ENCODE data around the gene MCM7. TPM values are rescaled to one million over a fixed set of nuclear protein-coding genes. Genes with fewer than 3 reads are reported as not detected.

MCM7 gene
- total and polyA plus RNA-seq, 2 of the 13 experiments (the other 11 are each of a cell fraction or from before 2014, with no cell fraction given), result 84.5 to 214 TPM

DNA sequence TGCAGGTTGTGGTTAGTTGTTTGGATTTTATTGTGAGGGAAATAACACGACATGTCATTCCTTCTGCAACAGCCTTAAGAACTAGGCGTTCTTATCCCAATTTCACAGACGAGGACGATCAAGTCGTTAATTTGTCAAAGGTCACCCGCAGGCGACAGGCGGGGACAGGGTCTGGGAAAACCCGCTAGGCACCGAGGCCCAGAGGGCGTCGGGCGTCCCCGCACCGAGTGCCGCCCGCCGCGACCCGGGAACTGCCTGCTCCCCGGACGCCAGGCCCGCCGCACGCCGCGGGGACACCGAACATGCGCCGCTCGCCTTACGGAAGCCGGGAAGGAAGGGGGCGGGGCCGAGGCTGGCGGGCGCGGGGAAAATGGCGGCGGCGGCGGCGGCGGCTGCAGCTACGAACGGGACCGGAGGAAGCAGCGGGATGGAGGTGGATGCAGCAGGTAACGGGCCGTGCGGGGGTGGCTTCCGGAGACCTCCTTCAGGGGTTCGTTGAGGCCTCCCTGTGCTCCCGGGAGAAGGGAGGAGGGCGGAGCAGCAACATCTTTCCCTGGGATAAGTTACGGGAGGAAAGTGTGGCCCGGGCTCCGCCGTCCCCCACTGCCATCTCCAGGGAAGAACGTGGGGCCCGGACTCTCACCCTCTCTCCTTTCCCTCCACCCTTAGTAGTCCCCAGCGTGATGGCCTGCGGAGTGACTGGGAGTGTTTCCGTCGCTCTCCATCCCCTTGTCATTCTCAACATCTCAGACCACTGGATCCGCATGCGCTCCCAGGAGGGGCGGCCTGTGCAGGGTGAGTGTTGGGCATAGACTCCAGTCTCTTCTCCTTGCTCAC, 12.4 kb downstream of the MCM7 start, which contains the start of gene COPS6 (continued):
- TF ChIP-seq, protein P1, sequence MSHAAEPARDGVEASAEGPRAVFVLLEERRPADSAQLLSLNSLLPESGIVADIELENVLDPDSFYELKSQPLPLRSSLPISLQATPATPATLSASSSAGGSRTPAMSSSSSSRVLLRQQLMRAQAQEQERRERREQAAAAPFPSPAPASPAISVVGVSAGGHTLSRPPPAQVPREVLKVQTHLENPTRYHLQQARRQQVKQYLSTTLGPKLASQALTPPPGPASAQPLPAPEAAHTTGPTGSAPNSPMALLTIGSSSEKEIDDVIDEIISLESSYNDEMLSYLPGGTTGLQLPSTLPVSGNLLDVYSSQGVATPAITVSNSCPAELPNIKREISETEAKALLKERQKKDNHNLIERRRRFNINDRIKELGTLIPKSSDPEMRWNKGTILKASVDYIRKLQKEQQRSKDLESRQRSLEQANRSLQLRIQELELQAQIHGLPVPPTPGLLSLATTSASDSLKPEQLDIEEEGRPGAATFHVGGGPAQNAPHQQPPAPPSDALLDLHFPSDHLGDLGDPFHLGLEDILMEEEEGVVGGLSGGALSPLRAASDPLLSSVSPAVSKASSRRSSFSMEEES (CRISPR knock-in tag; IDR thresholded peaks at IDR 0.05), result peak; percentile 76; the same call in 1 of the 2 replicates
- 0 out of 2 replicates have a peak, but pooled peaks have one; percentile 61 for TF ChIP-seq KDM3A (CRISPR knock-in tag; IDR thresholded peaks at IDR 0.05; ENCODE audit: low read depth)
- TF ChIP-seq ZBTB40 (IDR thresholded peaks at IDR 0.05), result no peak
- peak; percentile 77; the same call in 1 of the 2 replicates for TF ChIP-seq ZBTB40 (CRISPR knock-in tag; IDR thresholded peaks at IDR 0.05)
- TF ChIP-seq MYNN (CRISPR knock-in tag; IDR thresholded peaks at IDR 0.05; ENCODE audit: low read depth), result 0 out of 2 replicates have a peak, but pooled peaks have one; percentile 88
- TF ChIP-seq SP1 (IDR thresholded peaks at IDR 0.05), result no peak
- TF ChIP-seq SP1 (CRISPR knock-in tag; IDR thresholded peaks at IDR 0.05), result peak; percentile 99
- TF ChIP-seq MXI1 (IDR thresholded peaks at IDR 0.05; ENCODE audit: borderline replicate concordance, low read depth, low read length), result peak; percentile 88; the same call in 1 of the 3 replicates
- peak; percentile 79; the same call in 1 of the 2 replicates for TF ChIP-seq CBFB (CRISPR knock-in tag; IDR thresholded peaks at IDR 0.05)
- no peak for TF ChIP-seq KAT2B (IDR thresholded peaks at IDR 0.05; ENCODE audit: borderline replicate concordance, low read depth, low read length)
- 0 out of 2 replicates have a peak, but pooled peaks have one; percentile 84 for TF ChIP-seq ZNF766 (CRISPR knock-in tag; IDR thresholded peaks at IDR 0.05; ENCODE audit: borderline replicate concordance)
- TF ChIP-seq ZNF292 (CRISPR knock-in tag; IDR thresholded peaks at IDR 0.05; ENCODE audit: borderline replicate concordance, low read depth), result no peak
- TF ChIP-seq, protein P2, sequence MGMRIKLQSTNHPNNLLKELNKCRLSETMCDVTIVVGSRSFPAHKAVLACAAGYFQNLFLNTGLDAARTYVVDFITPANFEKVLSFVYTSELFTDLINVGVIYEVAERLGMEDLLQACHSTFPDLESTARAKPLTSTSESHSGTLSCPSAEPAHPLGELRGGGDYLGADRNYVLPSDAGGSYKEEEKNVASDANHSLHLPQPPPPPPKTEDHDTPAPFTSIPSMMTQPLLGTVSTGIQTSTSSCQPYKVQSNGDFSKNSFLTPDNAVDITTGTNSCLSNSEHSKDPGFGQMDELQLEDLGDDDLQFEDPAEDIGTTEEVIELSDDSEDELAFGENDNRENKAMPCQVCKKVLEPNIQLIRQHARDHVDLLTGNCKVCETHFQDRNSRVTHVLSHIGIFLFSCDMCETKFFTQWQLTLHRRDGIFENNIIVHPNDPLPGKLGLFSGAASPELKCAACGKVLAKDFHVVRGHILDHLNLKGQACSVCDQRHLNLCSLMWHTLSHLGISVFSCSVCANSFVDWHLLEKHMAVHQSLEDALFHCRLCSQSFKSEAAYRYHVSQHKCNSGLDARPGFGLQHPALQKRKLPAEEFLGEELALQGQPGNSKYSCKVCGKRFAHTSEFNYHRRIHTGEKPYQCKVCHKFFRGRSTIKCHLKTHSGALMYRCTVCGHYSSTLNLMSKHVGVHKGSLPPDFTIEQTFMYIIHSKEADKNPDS (CRISPR knock-in tag; IDR thresholded peaks at IDR 0.05), result no peak
- TF ChIP-seq GATAD1 (CRISPR knock-in tag; IDR thresholded peaks at IDR 0.05), result peak; percentile 91

Measured in HepG2 (cell line).